DMS114 treated with DMSO at 0.1 percent for 48 hours (cell line): ENCODE results near the gene TTYH3.

Source experiments
- DNase-seq: peaks from one replicate; lab custom pipeline; 2025; ENCODE audit not compliant: unreplicated experiment; lab: John Stamatoyannopoulos, UW

Gene TTYH3

GRCh38 chr7:2646680-2647571, 15.1 kb downstream of the TTYH3 start:
- DNase-seq, result no peak

- DNase-seq, result no peak
Observed at GRCh38 chr7:2647594-2648172, 15.9 kb downstream of the TTYH3 start.

GRCh38 chr7:2649139-2649838, 17.5 kb downstream of the TTYH3 start:
- DNase-seq, result no peak

GRCh38 chr7:2649991-2650390, 18.2 kb downstream of the TTYH3 start:
- DNase-seq, result no peak

- DNase-seq, result no peak
Observed at GRCh38 chr7:2650451-2650850, 18.7 kb downstream of the TTYH3 start.

- no peak for DNase-seq
Observed at GRCh38 chr7:2651336-2651735, 19.6 kb downstream of the TTYH3 start.

GRCh38 chr7:2651847-2652735, 20.3 kb downstream of the TTYH3 start:
- no peak for DNase-seq

GRCh38 chr7:2652736-2653060, 20.9 kb downstream of the TTYH3 start:
- DNase-seq, result no peak

- no peak for DNase-seq
Observed at GRCh38 chr7:2654059-2654458, 22.3 kb downstream of the TTYH3 start.

- no peak for DNase-seq
Observed at GRCh38 chr7:2655870-2656614, 24.3 kb downstream of the TTYH3 start.

GRCh38 chr7:2657208-2657607, 25.4 kb downstream of the TTYH3 start:
- DNase-seq, result no peak

- DNase-seq, result no peak
Observed at GRCh38 chr7:2657920-2658671, 26.3 kb downstream of the TTYH3 start.

GRCh38 chr7:2658941-2659340, 27.2 kb downstream of the TTYH3 start:
- DNase-seq, result no peak

GRCh38 chr7:2659556-2660358, 28.0 kb downstream of the TTYH3 start:
- DNase-seq, result no peak

- DNase-seq, result no peak
Observed at GRCh38 chr7:2660359-2661095, 28.7 kb downstream of the TTYH3 start.

GRCh38 chr7:2661096-2661449, 29.3 kb downstream of the TTYH3 start:
- DNase-seq, result no peak

- DNase-seq, result no peak
Observed at GRCh38 chr7:2661602-2662272, 30.0 kb downstream of the TTYH3 start.
